HEK293T (cell line): ENCODE results near the gene MMP2.

Source experiments
- CTBP1 ChIP-seq: fragments of 450-650 bp; IDR thresholded peaks from 2 replicates; pipeline ENCODE4 v1.6.1; 2016; ENCODE audit warnings: borderline replicate concordance
- FOXK2 ChIP-seq: fragments of 450-650 bp; IDR thresholded peaks from 2 replicates; pipeline ENCODE4 v1.6.1; 2016; ENCODE audit warnings: mild to moderate bottlenecking
- HDGF ChIP-seq: fragments of 450-650 bp; IDR thresholded peaks from 2 replicates; pipeline ENCODE4 v1.6.1; 2017; ENCODE audit warnings: antibody characterized with exemption, borderline replicate concordance
- SP1 ChIP-seq: fragments of 450-650 bp; IDR thresholded peaks from 2 replicates; pipeline ENCODE4 v1.6.1; 2017
- SUZ12 ChIP-seq: fragments of 450-650 bp; IDR thresholded peaks from 2 replicates; pipeline ENCODE4 v1.6.1; 2016; ENCODE audit warnings: mild to moderate bottlenecking

DNA sequence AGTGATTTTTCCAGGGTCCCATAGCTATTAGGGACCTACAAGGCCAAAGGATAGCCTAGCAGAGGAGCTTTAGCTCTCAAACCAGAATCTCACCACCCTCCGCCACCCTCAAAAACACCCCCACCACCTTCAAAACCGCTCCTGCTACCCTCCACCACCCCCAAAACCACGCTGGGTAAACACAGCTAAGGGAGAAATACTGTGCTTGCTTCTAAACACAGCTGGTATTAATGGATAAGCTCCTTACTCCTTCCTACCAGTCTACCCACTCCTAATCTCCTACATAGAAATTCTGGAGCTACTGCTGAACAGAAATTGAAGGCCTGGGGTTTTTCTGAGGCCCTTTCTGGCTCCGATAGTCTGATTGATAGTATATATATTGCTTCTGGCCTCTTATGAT, 27.7 kb downstream of the MMP2 start:
- TF ChIP-seq HDGF = no peak
- no peak for TF ChIP-seq SP1
- no peak for TF ChIP-seq FOXK2
- no peak for TF ChIP-seq SUZ12
- no peak for TF ChIP-seq CTBP1
